HG03159 (cell line): Measurements from ENCODE around the gene EFNA1.

ENCODE experiments used
- ATAC-seq: cut with Tn5 transposase; IDR thresholded peaks from one replicate; pipeline ENCODE4 v1.9.1; 2021; ENCODE audit warnings: mild to moderate bottlenecking, moderate library complexity; ENCODE audit not compliant: unreplicated experiment

Gene EFNA1

GRCh38 chr1:155123801-155124200, 3.9 kb upstream of the EFNA1 start:
- ATAC-seq, result no peak

DNA sequence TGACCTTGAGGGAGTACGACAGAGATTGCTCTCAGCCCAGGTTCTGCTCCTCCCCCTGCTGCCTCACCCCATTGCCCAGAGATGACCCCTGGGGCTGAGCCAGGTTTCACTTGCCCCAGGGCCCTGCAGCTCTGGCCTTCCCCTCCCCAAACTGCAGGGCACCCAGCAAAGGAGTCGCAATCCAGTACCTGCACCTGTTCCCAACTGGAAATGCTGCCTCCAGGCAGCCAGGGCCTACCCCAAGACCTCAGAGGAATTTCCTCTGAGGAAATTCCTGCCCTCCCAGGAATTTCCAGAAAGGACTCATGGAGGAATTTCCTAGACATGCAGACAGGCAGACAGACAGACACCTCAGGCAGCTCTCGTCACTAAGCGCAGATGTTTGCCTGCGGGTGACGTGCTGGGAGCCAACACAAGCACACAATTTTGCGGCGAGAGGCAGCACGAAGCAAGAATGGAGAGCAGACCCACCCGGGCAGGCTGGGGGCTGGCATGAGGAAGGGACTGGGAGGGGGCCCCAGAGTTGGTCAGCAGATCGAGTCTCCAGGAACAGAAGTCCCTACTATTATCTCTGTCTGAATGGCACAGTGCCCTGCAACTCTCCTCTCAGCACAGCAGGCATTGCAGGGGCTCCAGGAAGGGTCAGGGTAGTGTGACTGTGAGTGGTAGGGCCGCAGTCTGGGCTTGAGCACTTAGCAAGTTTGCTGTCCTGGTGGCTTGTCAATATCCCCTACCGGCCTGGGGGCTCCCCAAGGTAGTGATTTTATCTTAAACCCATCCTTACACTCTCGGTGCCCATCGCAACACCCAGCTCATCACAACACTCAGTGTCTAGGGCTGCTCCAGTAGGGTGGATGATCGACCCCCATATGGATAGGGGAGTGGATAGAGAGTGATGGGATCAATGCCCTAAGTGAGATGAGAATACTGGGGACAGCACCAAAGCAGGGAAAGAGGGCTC, 2.9 kb upstream of the EFNA1 start:
- ATAC-seq, result no peak

DNA sequence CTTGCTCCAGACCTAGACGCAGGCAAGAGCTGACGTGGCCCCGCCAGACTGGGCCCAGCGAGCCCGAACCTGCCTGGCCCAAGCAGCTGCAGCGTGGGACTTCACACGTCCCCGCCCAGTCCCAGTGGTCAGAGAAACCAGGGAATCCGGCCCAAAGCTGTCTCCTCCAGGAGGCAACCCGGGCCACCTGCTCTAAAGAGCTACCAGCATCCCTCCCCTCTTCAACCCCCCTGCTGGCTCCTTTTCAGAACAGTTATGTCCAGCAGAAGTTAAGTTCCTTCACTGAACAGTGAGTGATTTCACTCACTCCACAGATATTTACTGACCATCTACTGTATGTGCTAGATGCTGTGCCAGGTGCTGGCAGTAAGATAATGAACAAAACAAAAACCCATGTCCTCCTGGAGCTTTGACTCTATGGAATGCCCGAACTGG, 2.1 kb upstream of the EFNA1 start:
- ATAC-seq, result no peak

DNA sequence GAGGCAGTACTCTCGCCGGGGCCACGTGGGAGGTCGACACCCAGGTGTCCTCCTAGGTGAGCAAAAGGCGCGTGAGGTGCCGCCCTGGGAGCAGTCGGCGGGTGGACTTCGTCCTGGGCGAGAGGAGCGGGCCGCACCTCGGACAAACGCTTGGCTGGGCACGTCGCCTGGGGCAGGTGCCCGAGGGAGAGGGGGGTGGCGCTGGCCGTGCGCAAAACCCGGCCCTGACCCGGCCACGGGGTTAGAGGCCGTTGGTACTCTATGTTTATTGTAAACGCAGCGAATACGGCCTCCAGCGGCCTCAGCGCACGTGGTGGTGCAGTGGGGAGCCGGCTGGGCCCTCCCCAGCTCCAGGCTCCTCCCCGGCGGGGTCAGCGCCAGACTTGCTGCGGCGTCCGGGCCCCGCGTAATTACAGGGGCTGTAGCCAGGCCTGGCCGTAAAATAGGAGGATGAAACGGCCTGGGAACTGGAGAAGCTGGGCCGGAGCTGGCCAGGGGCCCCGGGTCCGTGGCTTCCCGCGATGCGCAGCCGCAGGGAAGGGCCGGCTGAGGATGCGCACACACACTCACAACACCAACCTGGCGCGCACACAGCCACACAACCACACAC, 1.6 kb upstream of the EFNA1 start:
- no peak for ATAC-seq

DNA sequence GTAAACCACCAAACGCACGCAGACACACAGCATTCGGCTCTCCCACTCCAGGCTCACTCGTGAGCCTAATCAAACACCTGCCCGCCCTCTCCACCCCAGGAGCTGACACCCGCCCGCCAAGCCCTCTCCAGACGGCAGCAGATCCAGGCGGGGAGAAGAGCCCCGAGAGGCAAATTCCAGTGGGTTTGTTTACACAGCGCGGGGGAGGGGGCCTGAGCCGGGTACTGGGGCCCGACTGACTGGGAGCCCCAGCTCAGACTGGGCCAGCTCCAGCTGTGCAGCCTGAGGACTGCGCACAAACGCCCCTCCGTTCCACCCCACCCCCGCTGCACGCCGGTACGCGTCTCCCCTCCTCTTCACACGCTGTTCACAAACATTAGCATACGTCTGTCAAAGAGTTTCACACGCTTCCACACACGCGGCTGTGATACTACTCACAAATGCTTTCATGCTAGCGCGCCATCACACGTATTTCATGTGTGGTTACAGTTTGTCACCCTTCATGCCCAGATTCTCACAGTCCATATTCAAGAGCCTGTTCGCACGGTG, 1.0 kb upstream of the EFNA1 start:
- ATAC-seq, result no peak

- no peak for ATAC-seq
Measured at GRCh38 chr1:155127967-155128754, 485 bp downstream of the EFNA1 start.

DNA sequence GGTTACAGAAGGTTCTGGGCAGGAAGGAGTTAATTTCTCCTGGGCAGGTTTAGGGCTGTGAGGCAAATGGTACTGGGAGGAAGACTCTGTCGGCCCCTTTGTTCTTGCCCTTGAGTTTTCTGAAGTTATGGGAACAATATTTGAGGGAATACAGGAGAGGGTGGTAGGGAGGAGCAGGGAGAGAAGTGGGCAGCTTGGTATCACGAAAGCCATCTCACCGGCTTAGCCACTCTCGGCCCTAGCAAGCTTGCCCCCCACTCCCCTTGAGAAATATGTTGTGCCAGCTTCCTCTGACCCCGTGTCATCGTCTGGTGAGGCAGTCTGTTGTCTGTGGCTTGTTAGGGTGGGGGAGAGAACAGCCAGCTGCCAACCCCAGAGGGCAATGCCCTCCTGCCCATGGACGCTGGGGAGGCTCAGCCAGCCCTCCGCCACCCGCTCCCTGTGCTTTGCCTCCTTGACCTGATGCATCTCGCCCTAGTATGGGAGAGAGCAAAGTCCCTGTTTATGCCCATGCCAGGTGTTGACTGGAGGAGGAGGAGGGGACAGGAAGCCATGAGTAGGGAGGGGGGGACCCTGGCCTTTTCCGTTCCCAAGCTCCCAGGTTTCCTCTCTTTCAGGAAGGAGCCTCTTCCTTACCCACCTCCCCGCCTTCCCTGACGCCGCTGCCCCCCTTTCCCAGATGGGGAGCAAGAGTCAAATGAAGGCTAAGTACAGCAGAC, 1.2 kb downstream of the EFNA1 start:
- ATAC-seq, result no peak

- ATAC-seq, result no peak
Measured at GRCh38 chr1:155130272-155131006, 2.8 kb downstream of the EFNA1 start.

- no peak for ATAC-seq
Measured at GRCh38 chr1:155131285-155131684, 3.6 kb downstream of the EFNA1 start.

DNA sequence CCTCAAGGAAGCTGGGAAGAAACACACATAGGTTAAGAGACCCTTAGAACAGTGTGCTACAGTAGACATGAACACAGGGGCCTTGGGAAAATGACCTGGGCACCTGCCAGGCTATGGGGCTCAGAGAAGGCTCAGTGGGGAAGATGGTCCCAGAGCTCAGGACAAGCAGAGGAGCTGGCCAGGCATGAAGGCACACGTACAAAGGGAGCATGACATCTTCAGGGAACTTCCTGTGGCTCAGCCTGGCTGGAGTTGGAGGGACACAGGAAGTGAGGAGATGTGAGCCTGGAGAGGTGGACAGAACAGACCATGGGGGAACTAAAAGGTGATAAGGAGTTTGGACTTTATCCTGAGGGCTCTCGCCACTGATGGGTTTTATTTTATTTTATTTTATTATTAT, 4.2 kb downstream of the EFNA1 start:
- no peak for ATAC-seq

DNA sequence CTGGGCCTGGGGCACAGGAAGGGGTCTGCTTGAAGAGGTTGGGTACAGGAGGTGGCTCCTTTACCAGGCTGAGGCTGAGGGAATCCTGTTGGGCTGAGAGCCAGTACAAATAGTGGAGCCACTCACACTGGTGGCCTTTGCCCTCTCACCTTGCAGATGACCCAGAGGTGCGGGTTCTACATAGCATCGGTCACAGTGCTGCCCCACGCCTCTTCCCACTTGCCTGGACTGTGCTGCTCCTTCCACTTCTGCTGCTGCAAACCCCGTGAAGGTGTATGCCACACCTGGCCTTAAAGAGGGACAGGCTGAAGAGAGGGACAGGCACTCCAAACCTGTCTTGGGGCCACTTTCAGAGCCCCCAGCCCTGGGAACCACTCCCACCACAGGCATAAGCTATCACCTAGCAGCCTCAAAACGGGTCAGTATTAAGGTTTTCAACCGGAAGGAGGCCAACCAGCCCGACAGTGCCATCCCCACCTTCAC, 6.2 kb downstream of the EFNA1 start:
- ATAC-seq, result no peak

GRCh38 chr1:155134322-155134721, 6.6 kb downstream of the EFNA1 start:
- ATAC-seq, result no peak

- no peak for ATAC-seq
Measured at GRCh38 chr1:155134880-155135414, 7.3 kb downstream of the EFNA1 start.

DNA sequence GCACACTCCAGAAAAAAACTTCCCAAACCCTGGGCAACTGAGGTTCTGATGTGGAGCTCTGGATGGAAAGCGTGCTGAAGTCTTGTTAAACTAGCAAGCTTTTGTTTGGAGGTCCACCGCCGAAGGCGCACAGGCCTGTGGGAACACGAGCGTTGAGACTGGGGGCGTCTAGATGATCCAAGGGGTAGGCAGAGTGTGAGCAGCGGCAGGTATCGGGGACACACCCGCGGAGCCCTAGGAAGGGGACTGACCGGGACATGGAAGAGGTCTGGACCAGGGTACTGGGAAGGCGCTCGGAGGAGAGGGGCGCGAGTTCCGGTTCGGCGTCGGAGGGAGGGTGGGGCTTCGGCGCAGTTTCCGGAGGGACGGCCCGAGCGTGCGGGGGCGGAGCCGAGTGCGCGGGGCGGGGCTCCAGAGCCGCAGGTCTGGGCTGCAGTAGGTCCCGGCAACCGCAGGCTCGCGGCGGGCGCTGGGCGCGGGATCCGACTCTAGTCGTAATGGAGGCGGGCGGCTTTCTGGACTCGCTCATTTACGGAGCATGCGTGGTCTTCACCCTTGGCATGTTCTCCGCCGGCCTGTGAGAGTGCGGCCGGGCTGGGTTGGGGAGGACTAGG, 7.8 kb downstream of the EFNA1 start, which contains the start of gene SLC50A1:
Gene SLC50A1, plus strand, starts transcription at position 438 of the 614 bp plus-strand sequence. Its CDS starts 60 bp downstream, at position 498.
- ATAC-seq, result peak; percentile 74

- ATAC-seq, result no peak
Measured at GRCh38 chr1:155136748-155137147, 9.1 kb downstream of the EFNA1 start.

GRCh38 chr1:155137154-155137949, 9.7 kb downstream of the EFNA1 start:
- ATAC-seq, result no peak

DNA sequence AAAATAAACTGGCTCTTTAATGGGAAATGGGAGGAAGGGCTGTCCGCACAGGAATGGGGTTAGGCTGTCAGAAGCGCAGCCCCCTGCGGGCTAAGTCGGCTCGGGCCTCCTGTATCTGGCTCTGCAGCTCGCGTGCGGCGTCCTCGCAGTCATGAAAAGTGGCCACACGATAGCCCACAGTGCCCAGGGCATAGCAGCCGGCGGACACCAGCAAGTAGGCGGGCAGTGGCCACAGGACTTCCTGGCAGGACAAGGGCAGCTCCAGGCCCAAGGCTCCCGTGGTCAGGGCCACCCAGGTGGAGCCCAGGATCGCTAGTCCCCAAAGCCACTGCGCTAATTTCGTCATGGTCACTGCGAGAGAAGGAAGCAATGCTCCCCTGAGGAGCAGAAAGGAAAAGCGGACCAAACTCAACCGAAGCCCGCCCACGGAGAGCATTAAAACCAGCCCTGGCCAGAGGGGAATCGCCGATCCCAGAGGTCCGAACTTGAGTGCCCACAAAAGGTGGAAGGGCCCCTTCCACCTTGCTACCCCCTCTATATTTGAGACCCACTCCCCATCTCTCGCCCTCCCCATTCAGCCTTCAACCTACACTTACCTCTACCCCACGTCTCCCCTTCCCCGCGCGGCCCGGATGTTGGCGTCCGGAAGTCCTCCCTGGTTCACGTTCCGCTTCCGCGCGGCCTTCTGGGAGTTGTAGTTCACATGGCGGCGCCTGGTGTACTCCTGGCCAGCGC, 12.4 kb downstream of the EFNA1 start, which contains the start of gene DPM3:
Gene DPM3, minus strand, starts transcription at position 637 of the 735 bp plus-strand sequence. Its CDS starts 291 bp downstream, at position 346.
- peak; percentile 79 for ATAC-seq
